HCT116 (cell line): Measurements from ENCODE around the gene EXOC4. TPM values are rescaled to one million over a fixed set of nuclear protein-coding genes. Genes with fewer than 3 reads are reported as not detected.

Source experiments
- ATAC-seq: fragments of 200-7000 bp; cut with Tn5 transposase; 2 replicates; pipeline ENCODE4 v1.9.1; 2020; ENCODE audit warnings: mild to moderate bottlenecking, moderate library complexity
- BruUV-seq: library from RNA; stranded (reverse); fragments of 400-500 nt; replicated peaks from 2 replicates; lab custom pipeline; 2021; lab: Mats Ljungman, UMichigan
- CTCF ChIA-PET: fragments of 300-600 bp; sonication (Branson Sonifier 250); formaldehyde crosslinking; loops from one replicate; lab custom pipeline; 2021; ENCODE audit warnings: antibody characterized with exemption; lab: Charles Lee
- POLR2A ChIA-PET: fragments of 300-600, 350-600 bp; sonication (Branson Sonifier 250); formaldehyde crosslinking; loops from one replicate; lab custom pipeline; 2021; ENCODE audit warnings: antibody characterized with exemption; lab: Charles Lee
- RAD21 ChIA-PET, 2 experiments: fragments of 300-600 bp; sonication (Branson Sonifier 250); formaldehyde crosslinking; loops; one replicate each; lab custom pipeline; 2023; ENCODE audit warnings: low total read pairs in 2 of 2; ENCODE audit not compliant: uncharacterized antibody in 2 of 2, unreplicated experiment in 2 of 2, low non-redundant PET in 1 of 2; lab: Charles Lee
- DNase-seq: peaks from one replicate; pipeline ENCODE4 v3.0.0-alpha.2; 2010; ENCODE audit warnings: low read depth, low spot score
- H2AFZ ChIP-seq: fragments of 200-600 bp; shearing (Covaris generic), sonication (generic); 2 replicates; pipeline ENCODE4 v1.6.1; 2017; ENCODE audit warnings: low read depth, mixed run types, mixed read lengths, antibody characterized with exemption, low read length; ENCODE audit not compliant: poor library complexity, severe bottlenecking
- H3K27ac ChIP-seq: 2 replicates; pipeline ENCODE4 v1.5.1; 2012; ENCODE audit warnings: low read depth, low read length
- H3K27me3 ChIP-seq: fragments of 200-600 bp; sonication (generic); 2 replicates; pipeline ENCODE4 v1.6.1; 2016; ENCODE audit warnings: mixed run types, low read length, mixed read lengths; ENCODE audit not compliant: insufficient read depth
- H3K36me3 ChIP-seq, 2 experiments: fragments of 200-500 bp in 1 of 2; fragments of 200-600 bp in 1 of 2; sonication (Bioruptor generic) in 1 of 2; sonication (generic) in 1 of 2; 2 replicates each; pipeline versions ENCODE4 v1.5.1 to v1.6.1; 2014 to 2016; ENCODE audit warnings: low read length in 2 of 2, inconsistent platforms in 1 of 2, mixed read lengths in 1 of 2, mixed run types in 1 of 2; ENCODE audit not compliant: insufficient read depth in 2 of 2, control insufficient read depth in 1 of 2
- H3K4me1 ChIP-seq, 2 experiments: fragments of 200-600 bp in 1 of 2; sonication (generic) in 1 of 2; 2 replicates each; pipeline versions ENCODE4 v1.5.1 to v1.6.1; 2012 to 2017; ENCODE audit warnings: low read length in 2 of 2, inconsistent platforms in 1 of 2, mild to moderate bottlenecking in 1 of 2, mixed read lengths in 1 of 2, mixed run types in 1 of 2, moderate library complexity in 1 of 2; ENCODE audit not compliant: insufficient read depth in 2 of 2, control insufficient read depth in 1 of 2
- H3K4me2 ChIP-seq: fragments of 200-600 bp; sonication (generic); 2 replicates; pipeline ENCODE4 v1.6.1; 2017; ENCODE audit warnings: mixed run types, low read length, mixed read lengths
- H3K4me3 ChIP-seq, 2 experiments: fragments of 200-600 bp in 1 of 2; sonication (generic) in 1 of 2; replicated peaks in 1 of 2; 2 replicates each; pipeline ENCODE4 v1.5.1; 2011 to 2016; ENCODE audit warnings: low read length in 2 of 2, control low read depth in 1 of 2, low read depth in 1 of 2, mild to moderate bottlenecking in 1 of 2, mixed read lengths in 1 of 2, mixed run types in 1 of 2
- H3K79me2 ChIP-seq: fragments of 200-600 bp; sonication (generic); 2 replicates; pipeline ENCODE4 v1.6.1; 2017; ENCODE audit warnings: mild to moderate bottlenecking, mixed run types, low read length, moderate library complexity, mixed read lengths; ENCODE audit not compliant: insufficient read depth
- H3K9ac ChIP-seq: fragments of 200-600 bp; sonication (generic); 2 replicates; pipeline ENCODE4 v1.6.1; 2016; ENCODE audit warnings: low read length, mixed read lengths
- H3K9me2 ChIP-seq: fragments of 200-600 bp; sonication (generic), shearing (Covaris generic); 2 replicates; pipeline ENCODE4 v1.6.1; 2017; ENCODE audit warnings: mixed run types, mild to moderate bottlenecking, moderate library complexity; ENCODE audit not compliant: insufficient read depth
- H3K9me3 ChIP-seq, 2 experiments: fragments of 200-500 bp in 1 of 2; fragments of 200-600 bp in 1 of 2; sonication (Bioruptor generic) in 1 of 2; sonication (generic) in 1 of 2; 2 replicates each; pipeline ENCODE4 v1.6.1; 2014 to 2017; ENCODE audit warnings: low read length in 2 of 2, mixed read lengths in 2 of 2, inconsistent platforms in 1 of 2, low read depth in 1 of 2, mild to moderate bottlenecking in 1 of 2, mixed run types in 1 of 2, moderate library complexity in 1 of 2; ENCODE audit not compliant: control insufficient read depth in 1 of 2, insufficient read depth in 1 of 2
- H4K20me1 ChIP-seq: fragments of 200-600 bp; sonication (generic), shearing (Covaris generic); 2 replicates; pipeline ENCODE4 v1.6.1; 2017; ENCODE audit warnings: mixed run types, mild to moderate bottlenecking, moderate library complexity; ENCODE audit not compliant: insufficient read depth
- CBX3 ChIP-seq: IDR thresholded peaks from 2 replicates; pipeline ENCODE4 v1.6.1; 2012; ENCODE audit warnings: low read depth
- CEBPB ChIP-seq: IDR thresholded peaks from 2 replicates; pipeline ENCODE4 v1.6.1; 2012; ENCODE audit warnings: low read depth
- CTCF ChIP-seq, 3 experiments: fragments of 200-600 bp in 1 of 3; sonication (generic) in 1 of 3; IDR thresholded peaks in 2 of 3; conservative IDR thresholded peaks in 1 of 3; 2 replicates each; pipeline ENCODE4 v1.5.1; 2012 to 2017; ENCODE audit warnings: low read depth in 2 of 3, low read length in 2 of 3, antibody characterized with exemption in 1 of 3, borderline replicate concordance in 1 of 3, control low read depth in 1 of 3, mild to moderate bottlenecking in 1 of 3, mixed read lengths in 1 of 3, mixed run types in 1 of 3, moderate library complexity in 1 of 3; ENCODE audit not compliant: insufficient read depth in 1 of 3
- EGR1 ChIP-seq: IDR thresholded peaks from 2 replicates; pipeline ENCODE4 v1.6.1; 2012; ENCODE audit warnings: low read depth
- ELF1 ChIP-seq: IDR thresholded peaks from 2 replicates; pipeline ENCODE4 v1.6.1; 2012; ENCODE audit warnings: low read depth, borderline replicate concordance
- EZH2phosphoT487 ChIP-seq: fragments of 200-600 bp; IDR thresholded peaks from 2 replicates; pipeline ENCODE4 v1.6.1; 2018; ENCODE audit warnings: antibody characterized with exemption, borderline replicate concordance
- MAX ChIP-seq: IDR thresholded peaks from 2 replicates; pipeline ENCODE4 v1.6.1; 2012
- POLR2A ChIP-seq: IDR thresholded peaks from 2 replicates; pipeline ENCODE4 v1.7.0; 2011; ENCODE audit warnings: borderline replicate concordance; ENCODE audit not compliant: insufficient read depth, insufficient read length; ENCODE audit errors: extremely low read depth
- RAD21 ChIP-seq: IDR thresholded peaks from 2 replicates; pipeline ENCODE4 v1.6.1; 2012; ENCODE audit warnings: low read depth, mild to moderate bottlenecking
- REST ChIP-seq: IDR thresholded peaks from 2 replicates; pipeline ENCODE4 v1.6.1; 2012; ENCODE audit warnings: low read depth
- SIN3A ChIP-seq: IDR thresholded peaks from 2 replicates; pipeline ENCODE4 v1.6.1; 2012; ENCODE audit warnings: low read depth
- SRF ChIP-seq: IDR thresholded peaks from 2 replicates; pipeline ENCODE4 v1.6.1; 2012; ENCODE audit warnings: low read depth
- ZNF274 ChIP-seq: fragments of 200-500 bp; sonication (Bioruptor generic); IDR thresholded peaks from 2 replicates; pipeline ENCODE4 v1.6.1; 2014; ENCODE audit warnings: mild to moderate bottlenecking, low read depth, low read length, inconsistent platforms
- intact Hi-C: fragments of 100-400 bp; cut with micrococcal nuclease; formaldehyde crosslinking; loops from 2 replicates; pipeline ENCODE4 v1.10.0; 2022
- total RNA-seq: library from RNA; stranded (reverse); gene quantifications from one replicate; pipeline ENCODE4 v1.2.1, GENCODE V29; 2021; ENCODE audit not compliant: unreplicated experiment

Gene EXOC4
- total RNA-seq, 1 experiment from 2014 or later, result 40.3 TPM

GRCh38 chr7:133614251-133614650 lies 361.4 kb downstream of the EXOC4 start:
- no peaks in the 10 kb centered on the region for H3K36me3 ChIP-seq
- no TSS peak for BruUV-seq
- no peak overlapping the region for H3K4me2 ChIP-seq
- intact Hi-C loops, result no loop called here
- DNase-seq (no peak), ATAC-seq (no peak)
- H2AFZ ChIP-seq, result no peak overlapping the region
- H3K4me3 ChIP-seq, result no peak overlapping the region
- H3K9me3 ChIP-seq, result no peaks in the 10 kb centered on the region
- ChIA-PET RAD21 (no interaction called here), POLR2A (no interaction called here), CTCF (no interaction called here)
- H3K79me2 ChIP-seq, result no peaks in the 10 kb centered on the region
- no peaks in the 10 kb centered on the region; the same call in 1 of the 2 replicates for H4K20me1 ChIP-seq
- H3K4me1 ChIP-seq, result no peaks in the 10 kb centered on the region
- H3K9me2 ChIP-seq, result no peaks in the 10 kb centered on the region
- no peaks in the 10 kb centered on the region for H3K27me3 ChIP-seq
- no peak for TF ChIP-seq RAD21
- no peak for TF ChIP-seq EZH2phosphoT487
- TF ChIP-seq ZNF274, result no peak
- TF ChIP-seq CTCF (IDR thresholded peaks at IDR 0.05 in 2 of 3, conservative IDR thresholded peaks at IDR 0.05 in 1 of 3; ENCODE audit: borderline replicate concordance in 1 of 3, insufficient read depth in 1 of 3, low read depth in 2 of 3, low read length in 2 of 3), result no peak
- TF ChIP-seq MAX, result no peak
- no peak for TF ChIP-seq POLR2A
- no peak for TF ChIP-seq CBX3
- no peak for TF ChIP-seq CEBPB
- TF ChIP-seq ELF1, result no peak
- no peak for TF ChIP-seq REST
- TF ChIP-seq EGR1, result no peak
- no peak for TF ChIP-seq SRF
- no peak for TF ChIP-seq SIN3A
- H3K9ac ChIP-seq, result no peak overlapping the region
- H3K27ac ChIP-seq, result no peak overlapping the region
